A549 (cell line): ENCODE data around the gene GPATCH2. TPM values are rescaled to one million over a fixed set of nuclear protein-coding genes. Genes with fewer than 3 reads are reported as not detected.
"Not testable (repeated sequence)": the region's sequence is repeated elsewhere in the genome, so short reads cannot be mapped to it uniquely, and the experiment has no call there.

ENCODE experiments used
- ATAC-seq, 2 experiments: fragments of 200-7000 bp in 1 of 2; fragments of >200 bp in 1 of 2; cut with Nextera tagmentation in 1 of 2; cut with Tn5 transposase in 1 of 2; 3 replicates each; pipeline versions ENCODE4 v1.8.0 to v1.9.1; 2018 to 2020; ENCODE audit warnings: mild to moderate bottlenecking in 1 of 2, moderate library complexity in 1 of 2
- CTCF ChIA-PET: fragments of 300-600 bp; sonication (Branson Sonifier 250); formaldehyde crosslinking; extraction: SDS; loops from one replicate; lab custom pipeline; 2021; ENCODE audit warnings: antibody characterized with exemption, inconsistent platforms; lab: Yijun Ruan, JAX
- POLR2A ChIA-PET: fragments of 350-600 bp; formaldehyde crosslinking; extraction: SDS; loops from one replicate; lab custom pipeline; 2021; ENCODE audit warnings: antibody characterized with exemption, inconsistent platforms; lab: Yijun Ruan, JAX
- DNase-seq, 2 experiments: peaks; one replicate each; pipeline versions ENCODE4 v3.0.0 to v3.0.0-alpha.2; 2011 to 2016; ENCODE audit warnings: low read depth in 1 of 2, low spot score in 1 of 2
- FAIRE-seq: peaks from 2 replicates; lab custom pipeline; 2011; peaks lifted over from hg19 to GRCh38; lab: Jason Lieb, UNC
- H3K27ac ChIP-seq, 2 experiments: fragments of >200 bp; sonication (Bioruptor Twin); formaldehyde crosslinking; 3 replicates each; pipeline ENCODE4 v1.5.1; 2016 to 2017
- H3K4me1 ChIP-seq: fragments of >200 bp; sonication (Bioruptor Twin); formaldehyde crosslinking; 3 replicates; pipeline ENCODE4 v1.6.1; 2016
- H3K4me2 ChIP-seq: fragments of >200 bp; sonication (Bioruptor Twin); formaldehyde crosslinking; 3 replicates; pipeline ENCODE4 v1.6.1; 2016
- H3K4me3 ChIP-seq: fragments of >200 bp; sonication (Bioruptor Twin); formaldehyde crosslinking; 3 replicates; pipeline ENCODE4 v1.5.1; 2016
- H3K9me3 ChIP-seq: fragments of >200 bp; sonication (Bioruptor Twin); formaldehyde crosslinking; 3 replicates; pipeline ENCODE4 v1.6.1; 2016
- BCL3 ChIP-seq: fragments of >200 bp; sonication (Bioruptor Twin); formaldehyde crosslinking; IDR thresholded peaks from 3 replicates; pipeline ENCODE4 v1.6.1; 2016
- CBX8 ChIP-seq: fragments of 200-600 bp; sonication (generic); IDR thresholded peaks from 2 replicates; pipeline ENCODE4 v1.6.1; 2016
- CEBPB ChIP-seq, 2 experiments: fragments of >200 bp in 1 of 2; sonication (Bioruptor Twin) in 1 of 2; formaldehyde crosslinking in 1 of 2; IDR thresholded peaks; 2 replicates each; pipeline ENCODE4 v1.6.1; 2012 to 2016
- CHD2 ChIP-seq: fragments of 150-350 bp; IDR thresholded peaks from 2 replicates; pipeline ENCODE4 v1.6.1; 2014; ENCODE audit warnings: low read length; ENCODE audit not compliant: partially characterized antibody
- CHD4 ChIP-seq: fragments of 200-600 bp; sonication (generic); IDR thresholded peaks from 2 replicates; pipeline ENCODE4 v1.6.1; 2016; ENCODE audit warnings: antibody characterized with exemption, mild to moderate bottlenecking, borderline replicate concordance
- EHF ChIP-seq: fragments of 250-450 bp; sonication (Bioruptor Pico); IDR thresholded peaks from 2 replicates; pipeline ENCODE4 v1.5.0; 2020; ENCODE audit warnings: mild to moderate bottlenecking
- ELK1 ChIP-seq: fragments of 150-350 bp; IDR thresholded peaks from 2 replicates; pipeline ENCODE4 v1.6.1; 2014; ENCODE audit warnings: low read depth, mild to moderate bottlenecking, low read length
- EP300 ChIP-seq, 2 experiments: fragments of >200 bp; sonication (Bioruptor Twin); formaldehyde crosslinking; IDR thresholded peaks; 2 replicates in 1 of 2; 3 replicates in 1 of 2; pipeline ENCODE4 v1.6.1; 2016 to 2017
- FOSB ChIP-seq: fragments of 250-450 bp; sonication (Bioruptor Pico); IDR thresholded peaks from 2 replicates; pipeline ENCODE4 v1.5.0; 2020; ENCODE audit warnings: mild to moderate bottlenecking, moderate library complexity
- FOSL2 ChIP-seq, 2 experiments: fragments of 450-650 bp in 1 of 2; fragments of >200 bp in 1 of 2; sonication (Bioruptor Twin) in 1 of 2; formaldehyde crosslinking; IDR thresholded peaks; 2 replicates each; pipeline versions ENCODE4 v1.5.0 to v1.6.1; 2016 to 2020; ENCODE audit warnings: mild to moderate bottlenecking in 1 of 2, moderate library complexity in 1 of 2
- HDAC2 ChIP-seq: fragments of 200-600 bp; sonication (generic); IDR thresholded peaks from 2 replicates; pipeline ENCODE4 v1.6.1; 2016
- HES2 ChIP-seq: fragments of >200 bp; sonication (Bioruptor Twin); formaldehyde crosslinking; IDR thresholded peaks from 2 replicates; pipeline ENCODE4 v1.6.1; 2016
- HEYL ChIP-seq: fragments of 250-450 bp; sonication (Bioruptor Pico); IDR thresholded peaks from 2 replicates; pipeline ENCODE4 v1.8.0; 2021; ENCODE audit warnings: mild to moderate bottlenecking, moderate library complexity
- JUN ChIP-seq, 2 experiments: fragments of >200 bp; sonication (Bioruptor Twin); formaldehyde crosslinking; IDR thresholded peaks; 2 replicates in 1 of 2; 3 replicates in 1 of 2; pipeline ENCODE4 v1.6.1; 2016 to 2017
- KDM1A ChIP-seq: fragments of 200-600 bp; sonication (generic); IDR thresholded peaks from 2 replicates; pipeline ENCODE4 v1.6.1; 2016; ENCODE audit warnings: low read depth, mild to moderate bottlenecking
- MAFK ChIP-seq: fragments of 450-650 bp; IDR thresholded peaks from 2 replicates; pipeline ENCODE4 v1.6.1; 2014; ENCODE audit not compliant: partially characterized antibody
- MAZ ChIP-seq: fragments of 150-350 bp; IDR thresholded peaks from 2 replicates; pipeline ENCODE4 v1.6.1; 2014; ENCODE audit warnings: antibody characterized with exemption, low read depth, low read length, borderline replicate concordance
- MYC ChIP-seq: IDR thresholded peaks from 2 replicates; pipeline ENCODE4 v1.6.1; 2012; ENCODE audit warnings: mild to moderate bottlenecking, inconsistent platforms, low read length, improper control_type of control experiment, borderline replicate concordance
- PBX3 ChIP-seq: IDR thresholded peaks from 2 replicates; pipeline ENCODE4 v1.6.1; 2012
- POLR2AphosphoS2 ChIP-seq: conservative IDR thresholded peaks from 2 replicates; pipeline ENCODE4 v1.6.1; 2012; ENCODE audit warnings: low read length, improper control_type of control experiment, inconsistent platforms
- RARB ChIP-seq: fragments of 250-450 bp; sonication (Bioruptor Pico); IDR thresholded peaks from 2 replicates; pipeline ENCODE4 v1.8.0; 2021; ENCODE audit warnings: mild to moderate bottlenecking, moderate library complexity
- RFX5 ChIP-seq: fragments of 450-650 bp; IDR thresholded peaks from 2 replicates; pipeline ENCODE4 v1.7.1; 2014; ENCODE audit warnings: antibody characterized with exemption, mild to moderate bottlenecking, moderate library complexity
- RNF2 ChIP-seq: fragments of 200-600 bp; sonication (generic); IDR thresholded peaks from 2 replicates; pipeline ENCODE4 v1.6.1; 2016; ENCODE audit warnings: low read depth, mild to moderate bottlenecking, antibody characterized with exemption, moderate library complexity, borderline replicate concordance
- TP53 ChIP-seq: fragments of 250-450 bp; sonication (Bioruptor Pico); IDR thresholded peaks from 2 replicates; pipeline ENCODE4 v1.5.0; 2021; ENCODE audit warnings: mild to moderate bottlenecking, moderate library complexity
- ZC3H11A ChIP-seq: fragments of 450-650 bp; IDR thresholded peaks from 2 replicates; pipeline ENCODE4 v1.6.1; 2014; ENCODE audit warnings: antibody characterized with exemption, mild to moderate bottlenecking
- ZFP36 ChIP-seq: fragments of 450-650 bp; IDR thresholded peaks from 2 replicates; pipeline ENCODE4 v1.6.1; 2014; ENCODE audit warnings: borderline replicate concordance; ENCODE audit not compliant: partially characterized antibody
- WGBS: methylation state at CpG from one replicate; pipeline ENCODE4 v1.1.6; 2017; ENCODE audit errors: missing lambda C conversion rate; 5-methylcytosine and 5-hydroxymethylcytosine counted together
- polyA plus RNA-seq, 4 experiments: library from polyadenylated mRNA; depleted of rRNA in 3 of 4; stranded (reverse); fragments of >200 nt; fragmentation: RNase III in 1 of 4; extraction: RNeasy Plus Mini Kit Qiagen cat#74134 plus additional on column Dnase treatment in 1 of 4; gene quantifications; 2 replicates in 3 of 4; 3 replicates in 1 of 4; pipeline ENCODE4 v1.2.3, GENCODE V29; 2011 to 2017
- TF ChIP-seq, protein P1 (sequence below): IDR thresholded peaks from 2 replicates; pipeline ENCODE4 v1.6.1; 2012

Gene GPATCH2
- polyA plus RNA-seq, 2 of the 4 experiments (the other 2 are of a cell fraction): 10.8 to 18.6 TPM

- DNase-seq (peak in 1 of 2 experiments; percentile 1), ATAC-seq (peak in 1 of 2 experiments; percentile 50; a peak in 2 of 6 replicates), FAIRE-seq (no peak)
- WGBS: 86% methylated on average over 2 of the region's 2 CpGs
- Histone ChIP-seq H3K9me3 (no peaks in the 10 kb centered on the region), H3K4me2 (no peak overlapping the region), H3K4me3 (no peak overlapping the region), H3K27ac (no peak overlapping the region), H3K4me1 (no peaks in the 10 kb centered on the region)
- CTCF ChIA-PET: no interaction called here
- POLR2A ChIA-PET: no interaction called here
- no peak for TF ChIP-seq PBX3
- no peak for TF ChIP-seq MAZ
- no peak for TF ChIP-seq CBX8
- TF ChIP-seq ELK1: no peak
- TF ChIP-seq, protein P1, sequence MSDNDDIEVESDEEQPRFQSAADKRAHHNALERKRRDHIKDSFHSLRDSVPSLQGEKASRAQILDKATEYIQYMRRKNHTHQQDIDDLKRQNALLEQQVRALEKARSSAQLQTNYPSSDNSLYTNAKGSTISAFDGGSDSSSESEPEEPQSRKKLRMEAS: no peak
- no peak for TF ChIP-seq CHD2
- TF ChIP-seq RFX5: no peak
- TF ChIP-seq CEBPB (IDR thresholded peaks at IDR 0.05): no peak
- no peak for TF ChIP-seq MYC
- no peak for TF ChIP-seq ZC3H11A
- TF ChIP-seq RARB (CRISPR knock-in tag): no peak
- TF ChIP-seq FOSL2 (IDR thresholded peaks at IDR 0.05): no peak
- no peak for TF ChIP-seq FOSL2 (CRISPR knock-in tag; IDR thresholded peaks at IDR 0.05)
- TF ChIP-seq TP53 (CRISPR knock-in tag): no peak
- TF ChIP-seq POLR2AphosphoS2: no peak
These were observed 40.3 kb downstream of the GPATCH2 start for GRCh38 chr1:217590598-217590997.

DNA sequence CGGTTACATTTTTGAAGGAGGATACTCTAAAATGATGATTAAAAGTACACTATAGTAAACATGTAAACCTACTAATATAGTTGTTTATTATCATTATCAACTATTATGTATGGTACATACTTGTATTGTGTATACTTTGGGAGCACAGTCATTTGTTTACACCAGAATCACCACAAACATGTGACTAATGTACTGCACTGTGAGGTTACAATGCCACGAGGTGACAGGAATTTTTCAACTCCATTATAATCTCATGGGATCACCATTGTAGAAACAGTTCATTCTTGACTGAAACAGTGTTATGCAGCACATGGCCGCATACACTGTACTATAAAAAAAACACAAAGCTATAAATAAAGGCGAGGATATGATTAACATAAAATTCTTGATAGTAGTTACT is 44.3 kb downstream of the GPATCH2 start:
- CTCF ChIA-PET: no interaction called here
- WGBS: 74% methylated on average over 4 of the region's 4 CpGs

DNA sequence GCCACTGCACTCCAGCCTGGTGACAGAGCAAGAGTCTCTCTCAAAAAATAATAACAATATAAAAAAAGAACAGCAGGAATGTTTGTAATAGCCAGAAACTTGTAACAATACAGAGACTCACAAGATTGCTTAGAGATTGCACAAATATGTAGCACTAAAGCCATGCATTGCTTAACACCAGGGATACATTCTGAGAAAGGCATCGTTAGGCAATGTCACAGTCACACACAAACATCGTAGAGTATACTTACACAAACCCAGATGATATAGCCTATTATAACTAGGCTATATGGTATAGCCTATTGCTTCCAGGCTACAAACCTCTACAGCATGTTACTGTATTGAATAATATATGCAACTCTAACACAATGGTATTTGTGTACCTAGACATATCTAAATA is 45.3 kb downstream of the GPATCH2 start:
- no peaks in the 10 kb centered on the region for H3K9me3 ChIP-seq
- no peak overlapping the region for H3K4me2 ChIP-seq
- ATAC-seq (no peak), DNase-seq (no peak), FAIRE-seq (no peak)
- H3K27ac ChIP-seq: no peak overlapping the region
- CTCF ChIA-PET: interaction anchor here (0.7 kb wide), 1 partner anchor 47 kb away, joined by 3 read pairs; no protein-coding TSS in a partner anchor
- POLR2A ChIA-PET: no interaction called here
- no peaks in the 10 kb centered on the region for H3K4me1 ChIP-seq
- WGBS: 90% methylated on average over 2 of the region's 2 CpGs
- no peak overlapping the region for H3K4me3 ChIP-seq
- TF ChIP-seq JUN (IDR thresholded peaks at IDR 0.05) (no peak), FOSB (CRISPR knock-in tag) (no peak), HDAC2 (no peak), BCL3 (no peak), FOSL2 (IDR thresholded peaks at IDR 0.05) (no peak), FOSL2 (CRISPR knock-in tag; IDR thresholded peaks at IDR 0.05) (no peak), CHD4 (no peak), HES2 (no peak), KDM1A (no peak), HEYL (CRISPR knock-in tag) (no peak), EP300 (IDR thresholded peaks at IDR 0.05) (no peak), ZFP36 (no peak)

More for the DNA sequence above, 44.3 kb downstream of the GPATCH2 start:
- no peaks in the 10 kb centered on the region for H3K9me3 ChIP-seq
- TF ChIP-seq ELK1 (no peak), MAFK (no peak), TP53 (CRISPR knock-in tag) (no peak), EHF (no peak), RNF2 (no peak)
- H3K27ac ChIP-seq: no peak overlapping the region
- H3K4me1 ChIP-seq: no peaks in the 10 kb centered on the region
- no peak overlapping the region for H3K4me3 ChIP-seq
- POLR2A ChIA-PET: no interaction called here
- no peak overlapping the region for H3K4me2 ChIP-seq
- FAIRE-seq (no peak), DNase-seq (no peak), ATAC-seq (no peak)

- H3K4me2 ChIP-seq, ATAC-seq, H3K4me3 ChIP-seq, H3K4me1 ChIP-seq, POLR2A ChIA-PET, H3K27ac ChIP-seq, FAIRE-seq, DNase-seq, H3K9me3 ChIP-seq: not testable (repeated sequence)
- WGBS: 94% methylated on average over 5 of the region's 5 CpGs
- CTCF ChIA-PET: interaction anchor here (0.6 kb wide), 1 partner anchor 12 kb away, joined by 4 read pairs; no protein-coding TSS in a partner anchor
These were observed 46.5 kb downstream of the GPATCH2 start for GRCh38 chr1:217584286-217584811.
